ENCODE measurements around the gene ZXDC. TPM values are rescaled to one million over a fixed set of nuclear protein-coding genes. Genes with fewer than 3 reads are reported as not detected.

Gene ZXDC
- total RNA-seq, 1 experiment from 2014 or later = 61.1 TPM

DNA sequence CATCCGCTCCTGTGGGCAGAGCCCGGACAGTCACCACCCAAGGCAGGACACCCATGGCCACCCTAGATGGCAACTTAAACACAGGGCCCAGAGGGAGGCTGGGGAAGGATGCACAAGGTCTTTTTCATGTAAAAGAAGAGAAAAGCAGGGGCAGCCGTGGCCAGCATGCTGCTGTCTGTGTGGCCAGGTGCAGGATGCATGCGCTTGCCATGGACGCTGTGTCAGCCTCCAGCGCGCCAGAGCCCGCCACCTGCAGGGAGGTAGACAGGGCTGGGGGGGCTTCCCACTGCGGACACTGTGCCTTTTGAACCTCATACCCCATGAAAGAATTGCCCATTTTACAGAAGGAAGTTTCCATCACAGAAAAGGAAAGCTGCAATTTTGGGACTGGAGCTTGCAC lies 23.7 kb upstream of the ZXDC start:
- Histone ChIP-seq H3K9me3 (ENCODE audit: low read depth, low read length, poor library complexity, severe bottlenecking) (no peaks in the 10 kb centered on the region), H3K27me3 (replicated peaks; ENCODE audit: insufficient read depth, low read depth, low read length, poor library complexity) (no peaks in the 10 kb centered on the region), H3K4me3 (ENCODE audit: low read depth, low read length, poor library complexity, severe bottlenecking) (no peak overlapping the region), H3K27ac (ENCODE audit: low read depth, low read length, poor library complexity, severe bottlenecking) (no peak overlapping the region), H3K36me3 (ENCODE audit: insufficient read depth, low read length, poor library complexity, severe bottlenecking) (no peaks in the 10 kb centered on the region), H3K4me1 (ENCODE audit: insufficient read depth, low read length, poor library complexity, severe bottlenecking) (no peaks in the 10 kb centered on the region)
- ChIA-PET POLR2A (ENCODE audit: low non-redundant PET) (no interaction called here), CTCF (no interaction called here)
- no TSS peak for BruUV-seq (replicated peaks)
- DNase-seq (ENCODE audit: low spot score) = no peak
- intact Hi-C loops (cut with micrococcal nuclease; ENCODE audit: unreplicated experiment) = no loop called here
- no peak for TF ChIP-seq EZH2 (IDR thresholded peaks at IDR 0.05; ENCODE audit: borderline replicate concordance, low read depth, low read length, poor library complexity, severe bottlenecking)
- TF ChIP-seq, protein P1, sequence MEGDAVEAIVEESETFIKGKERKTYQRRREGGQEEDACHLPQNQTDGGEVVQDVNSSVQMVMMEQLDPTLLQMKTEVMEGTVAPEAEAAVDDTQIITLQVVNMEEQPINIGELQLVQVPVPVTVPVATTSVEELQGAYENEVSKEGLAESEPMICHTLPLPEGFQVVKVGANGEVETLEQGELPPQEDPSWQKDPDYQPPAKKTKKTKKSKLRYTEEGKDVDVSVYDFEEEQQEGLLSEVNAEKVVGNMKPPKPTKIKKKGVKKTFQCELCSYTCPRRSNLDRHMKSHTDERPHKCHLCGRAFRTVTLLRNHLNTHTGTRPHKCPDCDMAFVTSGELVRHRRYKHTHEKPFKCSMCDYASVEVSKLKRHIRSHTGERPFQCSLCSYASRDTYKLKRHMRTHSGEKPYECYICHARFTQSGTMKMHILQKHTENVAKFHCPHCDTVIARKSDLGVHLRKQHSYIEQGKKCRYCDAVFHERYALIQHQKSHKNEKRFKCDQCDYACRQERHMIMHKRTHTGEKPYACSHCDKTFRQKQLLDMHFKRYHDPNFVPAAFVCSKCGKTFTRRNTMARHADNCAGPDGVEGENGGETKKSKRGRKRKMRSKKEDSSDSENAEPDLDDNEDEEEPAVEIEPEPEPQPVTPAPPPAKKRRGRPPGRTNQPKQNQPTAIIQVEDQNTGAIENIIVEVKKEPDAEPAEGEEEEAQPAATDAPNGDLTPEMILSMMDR (conservative IDR thresholded peaks at IDR 0.05; ENCODE audit: low read depth, low read length) = no peak

DNA sequence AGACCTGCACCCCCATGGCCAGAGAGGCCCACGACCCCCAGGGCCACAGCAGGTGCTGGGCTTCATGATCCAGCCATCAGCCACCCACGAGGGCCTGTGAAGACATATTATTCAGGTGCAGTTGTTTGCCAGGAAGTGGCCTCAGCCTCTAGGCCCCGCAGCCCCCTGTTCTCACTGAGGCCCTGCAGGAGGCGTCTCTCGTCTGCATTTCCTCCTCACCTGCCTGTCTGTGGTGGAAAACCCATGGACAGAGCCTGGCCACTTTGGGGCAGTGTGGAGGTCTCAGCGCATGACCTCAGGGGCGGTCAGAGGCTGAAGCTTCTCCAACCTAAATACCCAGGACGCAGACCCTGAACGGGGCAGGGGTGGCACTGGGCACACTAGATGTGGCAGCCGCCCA lies 23.2 kb upstream of the ZXDC start:
- Histone ChIP-seq H3K9me3 (ENCODE audit: low read depth, low read length, poor library complexity, severe bottlenecking) (no peaks in the 10 kb centered on the region), H3K27ac (ENCODE audit: low read depth, low read length, poor library complexity, severe bottlenecking) (no peak overlapping the region), H3K4me1 (ENCODE audit: insufficient read depth, low read length, poor library complexity, severe bottlenecking) (no peaks in the 10 kb centered on the region), H3K4me3 (ENCODE audit: low read depth, low read length, poor library complexity, severe bottlenecking) (no peak overlapping the region), H3K36me3 (ENCODE audit: insufficient read depth, low read length, poor library complexity, severe bottlenecking) (no peaks in the 10 kb centered on the region), H3K27me3 (replicated peaks; ENCODE audit: insufficient read depth, low read depth, low read length, poor library complexity) (no peaks in the 10 kb centered on the region)
- CTCF ChIA-PET = no interaction called here
- intact Hi-C loops (cut with micrococcal nuclease; ENCODE audit: unreplicated experiment) = no loop called here
- TF ChIP-seq, protein P1 (conservative IDR thresholded peaks at IDR 0.05; ENCODE audit: low read depth, low read length) = no peak
- TF ChIP-seq EZH2 (IDR thresholded peaks at IDR 0.05; ENCODE audit: borderline replicate concordance, low read depth, low read length, poor library complexity, severe bottlenecking) = no peak
- BruUV-seq (replicated peaks) = no TSS peak
- POLR2A ChIA-PET (ENCODE audit: low non-redundant PET) = no interaction called here
- DNase-seq (ENCODE audit: low spot score) = no peak

DNA sequence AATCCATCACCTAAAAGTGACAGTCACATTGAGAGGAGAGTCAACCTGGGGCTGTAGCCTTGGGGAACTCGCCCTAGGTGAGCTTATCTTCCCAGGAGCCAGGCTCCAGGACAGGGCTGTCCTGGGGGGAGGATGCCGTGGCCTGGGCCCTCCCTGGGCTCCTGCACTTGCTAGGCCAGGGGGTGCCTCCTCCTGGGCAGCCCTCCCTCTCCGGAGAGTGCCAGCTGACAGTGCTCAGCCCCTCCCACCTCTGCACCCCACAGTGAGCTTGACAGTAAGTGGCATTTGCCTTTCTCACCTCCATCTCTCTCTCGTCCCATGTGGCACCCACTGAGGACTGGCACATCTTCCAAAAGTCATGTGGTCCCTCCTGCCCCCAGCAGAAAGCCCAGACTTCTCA lies 22.8 kb upstream of the ZXDC start:
- Histone ChIP-seq H3K36me3 (ENCODE audit: insufficient read depth, low read length, poor library complexity, severe bottlenecking) (no peaks in the 10 kb centered on the region), H3K27ac (ENCODE audit: low read depth, low read length, poor library complexity, severe bottlenecking) (no peak overlapping the region), H3K4me1 (ENCODE audit: insufficient read depth, low read length, poor library complexity, severe bottlenecking) (no peaks in the 10 kb centered on the region), H3K9me3 (ENCODE audit: low read depth, low read length, poor library complexity, severe bottlenecking) (no peaks in the 10 kb centered on the region), H3K27me3 (replicated peaks; ENCODE audit: insufficient read depth, low read depth, low read length, poor library complexity) (no peaks in the 10 kb centered on the region), H3K4me3 (ENCODE audit: low read depth, low read length, poor library complexity, severe bottlenecking) (no peak overlapping the region)
- DNase-seq (ENCODE audit: low spot score) = no peak
- intact Hi-C loops (cut with micrococcal nuclease; ENCODE audit: unreplicated experiment) = no loop called here
- BruUV-seq (replicated peaks) = no TSS peak
- CTCF ChIA-PET = no interaction called here
- TF ChIP-seq, protein P1 (conservative IDR thresholded peaks at IDR 0.05; ENCODE audit: low read depth, low read length) = no peak
- TF ChIP-seq EZH2 (IDR thresholded peaks at IDR 0.05; ENCODE audit: borderline replicate concordance, low read depth, low read length, poor library complexity, severe bottlenecking) = no peak
- POLR2A ChIA-PET (ENCODE audit: low non-redundant PET) = no interaction called here
